ENCODE measurements around the gene GLO1. TPM values are rescaled to one million over a fixed set of nuclear protein-coding genes. Genes with fewer than 3 reads are reported as not detected.

GLO1 gene
- total and polyA plus RNA-seq, 9 of the 15 experiments (the other 6 are each of a cell fraction or from before 2014, with no cell fraction given) = 155 to 331 (median 203) TPM

DNA sequence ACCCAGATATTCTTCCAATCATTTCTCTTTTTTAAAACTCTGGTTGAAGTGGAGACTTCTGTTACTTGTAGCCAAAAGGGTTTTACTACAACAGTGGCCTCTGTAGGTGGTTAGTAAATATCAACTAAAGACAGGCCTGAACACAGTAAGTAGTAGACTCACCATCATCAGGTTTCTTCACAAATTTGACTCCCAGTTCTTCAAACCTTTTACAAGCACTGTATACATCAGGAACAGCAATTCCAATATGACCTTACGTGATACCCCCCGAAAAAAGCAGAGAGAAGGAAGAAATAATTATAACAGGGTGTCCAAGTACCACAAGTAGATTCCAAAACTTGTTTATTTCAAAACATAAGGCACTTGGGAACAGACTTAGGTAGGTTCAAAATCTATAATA lies 21.1 kb downstream of the GLO1 start:
- TF ChIP-seq ZNF354B (CRISPR knock-in tag; IDR thresholded peaks at IDR 0.05) (no peak), RBM34 (IDR thresholded peaks at IDR 0.05; ENCODE audit: borderline replicate concordance, insufficient read depth, low read length) (no peak), NFE2 (IDR thresholded peaks at IDR 0.05; ENCODE audit: low read depth) (no peak), CCAR2 (IDR thresholded peaks at IDR 0.05; ENCODE audit: low read depth, low read length) (peak; percentile 83; the same call in 1 of the 2 replicates), PTTG1 (tag; IDR thresholded peaks at IDR 0.05; ENCODE audit: low read depth) (no peak), POLR2AphosphoS5 (IDR thresholded peaks at IDR 0.05; ENCODE audit: control insufficient read depth, insufficient read depth, low read depth, low read length) (no peak)
- TF ChIP-seq, protein P1, sequence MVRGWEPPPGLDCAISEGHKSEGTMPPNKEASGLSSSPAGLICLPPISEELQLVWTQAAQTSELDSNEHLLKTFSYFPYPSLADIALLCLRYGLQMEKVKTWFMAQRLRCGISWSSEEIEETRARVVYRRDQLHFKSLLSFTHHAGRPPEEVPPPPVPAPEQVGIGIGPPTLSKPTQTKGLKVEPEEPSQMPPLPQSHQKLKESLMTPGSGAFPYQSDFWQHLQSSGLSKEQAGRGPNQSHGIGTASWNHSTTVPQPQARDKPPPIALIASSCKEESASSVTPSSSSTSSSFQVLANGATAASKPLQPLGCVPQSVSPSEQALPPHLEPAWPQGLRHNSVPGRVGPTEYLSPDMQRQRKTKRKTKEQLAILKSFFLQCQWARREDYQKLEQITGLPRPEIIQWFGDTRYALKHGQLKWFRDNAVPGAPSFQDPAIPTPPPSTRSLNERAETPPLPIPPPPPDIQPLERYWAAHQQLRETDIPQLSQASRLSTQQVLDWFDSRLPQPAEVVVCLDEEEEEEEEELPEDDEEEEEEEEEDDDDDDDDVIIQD (CRISPR knock-in tag; IDR thresholded peaks at IDR 0.05) = no peak
- DNase-seq (ENCODE audit: extremely low read depth in 1 of 4, low spot score in 3 of 4) (no peak), ATAC-seq (no peak), FAIRE-seq (no peak)
- ChIA-PET CTCF (ENCODE audit: low intra/inter-chr PET ratio) (no interaction called here), POLR2A (no interaction called here)
- no peaks in the 10 kb centered on the region for H3K9me1 ChIP-seq (ENCODE audit: control insufficient read depth, insufficient read depth, low read length)
- H3K4me1 ChIP-seq (replicated peaks in 1 of 2; ENCODE audit: control insufficient read depth in 2 of 2, insufficient read depth in 2 of 2, low read length in 2 of 2) = no peaks in the 10 kb centered on the region
- H3K79me2 ChIP-seq (ENCODE audit: control insufficient read depth, insufficient read depth, low read length) = peaks cover 22% of the 10 kb centered on the region
- no peak overlapping the region for H3K9ac ChIP-seq (ENCODE audit: insufficient read depth in 1 of 2, low read depth in 2 of 2, low read length in 2 of 2)
- no TSS peak for BruUV-seq (replicated peaks)
- H2AFZ ChIP-seq (ENCODE audit: low read depth, low read length) = no peak overlapping the region
- no peak overlapping the region for H3K4me3 ChIP-seq
- H3K36me3 ChIP-seq (ENCODE audit: control insufficient read depth, insufficient read depth, low read length) = peaks cover 85% of the 10 kb centered on the region
- WGBS (ENCODE audit: insufficient coverage, low coverage, missing lambda C conversion rate) = 95% methylated on average over 2 of the region's 2 CpGs
- in situ Hi-C loops (cut with MboI) (no loop called here), intact Hi-C loops (cut with micrococcal nuclease) (no loop called here)
- H3K4me2 ChIP-seq (ENCODE audit: insufficient read depth, low read length) = no peak overlapping the region
- H3K27ac ChIP-seq (ENCODE audit: extremely low read depth, low read depth, low read length) = no peak overlapping the region
- H4K20me1 ChIP-seq (replicated peaks; ENCODE audit: control insufficient read depth, insufficient read depth, low read length) = peaks cover 7% of the 10 kb centered on the region; the same call in 1 of the 2 replicates
- no peaks in the 10 kb centered on the region for H3K9me3 ChIP-seq (replicated peaks; ENCODE audit: control insufficient read depth, insufficient read depth, low read depth, low read length)
- no peaks in the 10 kb centered on the region for H3K27me3 ChIP-seq (ENCODE audit: control insufficient read depth in 2 of 2, insufficient read depth in 2 of 2, low read length in 2 of 2)
